ENCODE results near the gene CEP131.

- TF ChIP-seq EZH2 (IDR thresholded peaks at IDR 0.05; ENCODE audit: borderline replicate concordance, insufficient read depth, low read length, poor library complexity, severe bottlenecking) (no peak), CTCF (IDR thresholded peaks at IDR 0.05; ENCODE audit: poor library complexity, severe bottlenecking) (no peak), MXI1 (conservative IDR thresholded peaks at IDR 0.05; ENCODE audit: poor library complexity, severe bottlenecking) (no peak), POLR2AphosphoS5 (IDR thresholded peaks at IDR 0.05) (no peak), TAF1 (IDR thresholded peaks at IDR 0.05; ENCODE audit: low read depth) (no peak), EP300 (conservative IDR thresholded peaks at IDR 0.05; ENCODE audit: poor library complexity, severe bottlenecking) (no peak), SMC3 (conservative IDR thresholded peaks at IDR 0.05; ENCODE audit: poor library complexity) (no peak), RAD21 (conservative IDR thresholded peaks at IDR 0.05) (no peak)
- TF ChIP-seq, protein P1, sequence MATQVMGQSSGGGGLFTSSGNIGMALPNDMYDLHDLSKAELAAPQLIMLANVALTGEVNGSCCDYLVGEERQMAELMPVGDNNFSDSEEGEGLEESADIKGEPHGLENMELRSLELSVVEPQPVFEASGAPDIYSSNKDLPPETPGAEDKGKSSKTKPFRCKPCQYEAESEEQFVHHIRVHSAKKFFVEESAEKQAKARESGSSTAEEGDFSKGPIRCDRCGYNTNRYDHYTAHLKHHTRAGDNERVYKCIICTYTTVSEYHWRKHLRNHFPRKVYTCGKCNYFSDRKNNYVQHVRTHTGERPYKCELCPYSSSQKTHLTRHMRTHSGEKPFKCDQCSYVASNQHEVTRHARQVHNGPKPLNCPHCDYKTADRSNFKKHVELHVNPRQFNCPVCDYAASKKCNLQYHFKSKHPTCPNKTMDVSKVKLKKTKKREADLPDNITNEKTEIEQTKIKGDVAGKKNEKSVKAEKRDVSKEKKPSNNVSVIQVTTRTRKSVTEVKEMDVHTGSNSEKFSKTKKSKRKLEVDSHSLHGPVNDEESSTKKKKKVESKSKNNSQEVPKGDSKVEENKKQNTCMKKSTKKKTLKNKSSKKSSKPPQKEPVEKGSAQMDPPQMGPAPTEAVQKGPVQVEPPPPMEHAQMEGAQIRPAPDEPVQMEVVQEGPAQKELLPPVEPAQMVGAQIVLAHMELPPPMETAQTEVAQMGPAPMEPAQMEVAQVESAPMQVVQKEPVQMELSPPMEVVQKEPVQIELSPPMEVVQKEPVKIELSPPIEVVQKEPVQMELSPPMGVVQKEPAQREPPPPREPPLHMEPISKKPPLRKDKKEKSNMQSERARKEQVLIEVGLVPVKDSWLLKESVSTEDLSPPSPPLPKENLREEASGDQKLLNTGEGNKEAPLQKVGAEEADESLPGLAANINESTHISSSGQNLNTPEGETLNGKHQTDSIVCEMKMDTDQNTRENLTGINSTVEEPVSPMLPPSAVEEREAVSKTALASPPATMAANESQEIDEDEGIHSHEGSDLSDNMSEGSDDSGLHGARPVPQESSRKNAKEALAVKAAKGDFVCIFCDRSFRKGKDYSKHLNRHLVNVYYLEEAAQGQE (IDR thresholded peaks at IDR 0.05; ENCODE audit: borderline replicate concordance), result no peak
Observed at GRCh38 chr17:81206657-81207056, 16.1 kb downstream of the CEP131 start.
